HG03575 (cell line): Measurements from ENCODE around the gene RAF1.
"Not testable (repeated sequence)": the region's sequence is repeated elsewhere in the genome, so short reads cannot be mapped to it uniquely, and the experiment has no call there.

Experiments
- ATAC-seq: cut with Tn5 transposase; IDR thresholded peaks from one replicate; pipeline ENCODE4 v1.9.1; 2021; ENCODE audit not compliant: unreplicated experiment, insufficient number of reproducible peaks, low FRiP score; ENCODE audit errors: extremely low read depth

Gene RAF1

DNA sequence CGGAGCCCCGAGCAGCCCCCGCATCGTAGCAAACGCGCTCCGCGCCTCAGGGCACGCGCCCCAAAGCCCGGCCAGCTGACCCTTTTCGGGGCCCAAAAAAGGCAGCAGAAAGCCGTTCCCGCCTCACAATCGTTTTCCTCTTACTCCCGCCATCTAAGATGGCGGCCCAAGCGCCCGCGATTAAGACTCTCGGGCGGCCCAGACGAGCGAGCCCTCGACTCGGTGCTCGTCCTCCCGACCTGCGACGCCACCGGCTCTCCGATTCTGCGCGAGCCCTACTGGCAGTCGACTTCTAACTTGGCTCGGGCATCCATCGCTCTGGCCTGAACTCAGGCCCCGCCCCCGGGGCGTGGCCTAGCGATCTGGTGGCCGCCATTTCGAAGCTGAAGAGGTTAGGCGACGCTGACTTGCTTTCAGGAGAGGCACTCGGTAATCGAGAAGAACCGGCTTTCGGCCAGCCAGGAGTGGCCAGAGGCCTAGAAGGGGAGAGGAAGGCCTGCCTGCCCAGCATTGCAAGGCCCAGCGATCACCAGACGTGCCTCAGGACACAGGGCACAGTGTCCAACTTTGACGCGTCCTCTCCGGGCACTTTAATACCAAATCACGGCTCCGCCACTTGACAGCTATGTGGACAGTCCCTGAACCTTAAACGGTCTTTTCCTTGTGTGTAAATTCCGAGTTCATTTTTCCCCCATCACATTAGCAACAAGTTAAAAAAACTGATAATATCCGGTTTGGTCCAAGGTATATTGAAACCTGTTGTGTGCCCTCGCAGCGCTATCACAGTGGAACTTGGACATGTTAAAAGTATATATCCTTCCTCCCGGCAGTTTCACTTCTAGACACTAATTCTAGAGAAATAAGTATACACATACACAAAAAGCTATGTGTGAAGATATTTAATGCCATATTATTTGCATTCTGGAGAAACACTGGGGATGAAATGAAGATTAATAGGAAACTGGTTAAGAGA is at the start of gene RAF1:
RAF1 (minus strand) TSS at position 182 of the 973 bp plus-strand sequence. CDS start 45,396 bp downstream, outside the sequence.
- ATAC-seq, result peak; percentile 62

DNA sequence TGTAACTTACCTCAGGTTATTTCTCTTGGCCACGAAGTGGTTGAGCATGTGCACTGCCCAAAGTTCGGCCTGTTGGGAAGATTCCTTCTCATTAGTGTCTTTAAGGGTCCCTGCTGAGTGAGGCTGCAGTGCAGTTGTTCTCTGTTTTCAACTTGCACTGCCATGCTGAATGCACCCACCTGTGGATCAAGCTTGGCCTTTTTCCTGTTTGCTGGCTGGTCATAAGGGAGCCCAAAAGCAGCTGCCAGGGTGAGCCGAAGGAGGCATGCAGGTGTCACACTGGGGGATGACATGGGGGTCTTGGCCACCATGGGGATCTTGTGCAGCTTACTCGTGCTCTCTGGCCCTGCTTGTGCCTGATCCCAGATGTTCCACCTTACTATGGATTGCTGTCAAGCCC is 46.1 kb upstream of the RAF1 start:
- ATAC-seq, result no peak

DNA sequence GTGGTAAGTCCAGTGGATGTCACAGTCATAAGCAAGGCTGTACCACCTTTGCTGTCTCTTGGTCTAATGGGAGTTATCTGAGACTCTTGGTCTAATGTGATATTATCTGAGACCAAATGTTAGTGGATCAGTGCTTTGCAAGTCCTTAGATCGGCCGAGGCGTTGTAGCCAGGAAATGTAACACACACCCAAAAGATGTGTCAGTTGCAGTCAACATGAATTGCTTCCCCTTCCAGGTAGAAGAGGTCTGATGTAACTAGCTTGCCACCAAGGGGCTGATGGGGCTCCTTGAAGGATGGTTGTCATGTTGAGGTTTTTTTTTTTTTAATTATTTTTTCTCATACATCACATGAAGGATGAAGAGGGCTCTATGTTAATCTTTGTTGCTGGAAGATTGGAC is 45.4 kb upstream of the RAF1 start:
- ATAC-seq, result no peak

DNA sequence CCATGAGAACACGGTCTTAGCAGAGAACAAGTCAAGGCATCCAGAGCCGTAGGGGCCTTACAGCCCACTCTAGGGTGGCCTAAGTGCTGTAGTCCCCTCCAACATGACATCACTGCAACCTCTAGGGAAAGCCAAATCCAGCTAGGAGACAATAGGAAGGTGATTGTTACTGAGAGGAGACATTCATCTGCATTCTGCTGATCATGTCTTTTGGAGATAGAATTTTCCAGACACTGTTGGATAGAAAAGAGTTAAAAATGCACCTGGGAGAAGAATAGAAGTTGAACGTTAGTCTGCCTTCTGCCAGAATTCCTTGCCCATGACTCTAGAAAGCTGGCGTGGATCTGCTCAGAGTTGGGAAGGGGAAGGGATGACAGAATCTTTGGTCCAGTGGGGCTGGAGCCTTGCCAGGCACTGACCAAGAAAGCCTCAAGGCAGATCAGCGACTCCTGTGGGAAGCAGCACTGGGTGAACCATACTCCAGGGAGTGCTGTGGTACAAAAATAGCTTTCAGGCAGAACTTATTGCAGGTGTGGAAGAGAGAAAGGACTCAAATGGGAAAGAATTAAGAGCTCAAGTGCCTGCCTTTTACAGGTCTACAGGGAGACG is 44.8 kb upstream of the RAF1 start:
- no peak for ATAC-seq

DNA sequence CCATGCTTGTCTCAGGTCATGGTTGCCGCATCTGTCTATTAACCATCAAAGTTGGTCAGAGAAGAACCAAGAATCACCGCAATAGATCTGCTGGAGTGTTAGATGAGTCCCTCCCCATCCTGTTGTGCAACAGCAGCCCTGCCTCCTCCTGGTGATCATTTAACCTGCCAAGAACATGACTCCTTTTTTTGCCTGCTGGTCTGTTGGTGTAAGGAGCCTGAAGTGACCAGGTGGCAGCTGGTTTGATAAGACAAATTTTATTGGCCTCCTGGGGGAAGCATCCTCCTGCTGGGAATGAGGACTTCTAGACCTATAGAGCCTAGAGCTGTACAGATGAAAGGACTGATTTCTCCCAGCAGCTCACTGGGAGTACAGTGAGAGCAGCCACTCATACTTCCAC is 43.5 kb upstream of the RAF1 start:
- no peak for ATAC-seq

DNA sequence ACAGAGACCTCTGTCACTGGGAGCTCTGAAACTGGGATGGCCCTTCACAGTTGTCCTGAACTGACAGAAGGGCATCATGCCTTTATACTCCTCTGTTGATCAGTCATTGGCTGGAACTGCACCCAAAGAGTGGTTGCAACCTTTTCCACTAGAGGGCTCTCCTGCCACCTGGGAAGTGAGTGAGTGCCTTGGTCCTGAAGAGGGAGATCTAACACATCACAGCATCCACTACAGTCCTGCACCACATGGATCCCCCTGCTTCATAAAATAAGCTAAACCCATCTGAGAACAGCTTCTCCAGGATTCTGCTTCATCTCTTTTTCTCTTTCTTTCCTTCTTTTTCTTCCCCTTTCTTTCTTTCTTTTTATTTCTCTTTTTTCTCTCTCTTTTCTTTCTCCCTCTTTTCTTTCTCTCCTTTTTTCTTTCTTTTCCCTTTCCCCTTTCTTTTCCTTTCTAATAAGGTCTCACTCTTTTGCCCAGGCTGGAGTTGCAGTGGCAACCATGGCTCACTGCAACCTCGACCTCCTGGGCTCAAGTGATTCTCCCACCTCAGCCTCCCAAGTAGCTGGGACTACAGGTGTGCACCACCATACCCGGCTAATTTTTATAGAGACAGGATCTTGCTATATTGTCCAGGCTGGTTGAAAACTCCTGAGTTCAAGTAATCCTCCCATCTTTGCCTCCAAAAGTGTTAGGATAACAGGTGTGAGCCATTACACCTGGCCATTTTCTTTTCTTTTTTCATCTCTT is 42.8 kb upstream of the RAF1 start:
- ATAC-seq, result peak; percentile 57

DNA sequence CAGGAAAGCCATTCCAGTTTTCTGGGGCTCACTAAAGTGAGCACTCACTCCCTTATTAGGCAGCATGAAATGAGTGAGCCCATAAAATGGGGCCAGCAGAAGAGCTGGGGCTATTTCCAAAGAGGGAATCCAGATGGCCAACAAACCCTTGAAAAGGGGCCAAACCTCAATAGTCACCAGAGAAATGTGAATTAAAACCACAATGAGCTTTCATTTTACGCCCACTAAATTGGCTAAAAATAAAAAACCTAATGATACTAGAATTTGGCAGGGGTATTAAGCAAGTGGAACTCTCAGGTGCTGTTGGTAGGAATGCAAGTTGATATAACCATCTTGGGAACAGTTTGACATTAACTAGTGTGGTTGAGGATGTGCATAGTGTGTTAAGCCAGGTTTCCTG is 42.1 kb upstream of the RAF1 start:
- no peak for ATAC-seq

DNA sequence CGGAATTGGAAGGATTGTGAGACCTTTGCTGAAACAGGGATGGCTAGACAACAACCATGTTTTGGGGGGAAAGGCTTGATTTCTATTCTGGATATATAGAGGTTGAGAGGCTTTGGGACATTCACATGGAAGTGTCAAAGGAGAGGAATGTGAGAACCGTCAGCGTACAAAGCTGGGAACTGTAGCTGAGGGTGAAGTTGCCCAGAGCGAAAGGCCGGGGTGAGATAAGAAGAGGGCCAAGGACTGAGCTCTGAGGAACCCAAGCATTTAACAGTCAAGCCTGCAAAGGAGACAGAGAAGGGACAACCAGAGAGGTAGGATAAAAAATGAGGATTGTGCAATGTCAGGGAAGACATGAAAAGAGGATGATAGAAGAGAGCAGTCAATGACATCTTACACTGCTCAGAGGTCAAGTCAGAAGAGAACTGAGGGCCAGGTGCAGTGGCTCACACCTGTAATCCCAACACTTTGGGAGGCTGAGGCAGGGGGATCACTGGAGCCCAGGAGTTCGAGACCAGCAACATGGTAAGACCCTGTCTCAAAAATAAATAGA is 41.5 kb upstream of the RAF1 start:
- no peak for ATAC-seq

DNA sequence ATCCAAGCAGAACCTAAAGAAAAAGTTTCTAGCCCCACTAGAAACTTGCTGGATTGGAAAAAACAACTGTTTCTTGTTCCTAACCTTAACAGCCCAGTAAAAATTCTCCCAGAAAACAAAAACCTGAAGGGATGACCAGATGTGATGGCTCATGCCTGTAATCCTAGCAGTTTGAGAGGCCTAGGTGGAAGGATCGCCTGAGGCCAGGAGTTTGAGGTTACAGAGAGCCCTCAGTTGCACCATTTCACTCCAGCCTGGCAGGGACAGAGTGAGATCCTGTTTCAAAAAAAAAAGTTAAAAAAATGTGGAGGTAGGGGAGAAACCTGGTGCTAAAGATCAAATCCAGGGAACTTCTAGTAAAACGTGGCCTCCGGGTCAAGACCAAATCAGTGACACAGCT is 38.6 kb upstream of the RAF1 start:
- no peak for ATAC-seq

DNA sequence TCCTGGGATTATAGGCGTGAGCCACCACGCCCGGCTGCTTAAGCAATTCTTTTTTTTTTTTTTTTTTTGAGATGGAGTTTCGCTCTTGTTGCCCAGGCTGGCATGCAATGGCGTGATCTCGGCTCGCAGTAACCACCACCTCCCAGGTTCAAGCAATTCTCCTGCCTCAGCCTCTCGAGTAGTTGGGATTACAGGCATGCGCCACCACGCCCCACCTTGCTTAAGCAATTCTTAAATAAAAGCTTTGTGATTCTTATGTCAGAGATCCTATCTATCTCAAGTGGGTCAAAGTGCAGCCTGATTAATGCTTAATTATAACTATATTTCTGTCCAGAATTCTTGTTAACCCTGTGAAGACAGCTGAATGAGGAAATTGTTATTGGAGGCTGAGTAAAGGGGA is 37.7 kb upstream of the RAF1 start:
- ATAC-seq, result not testable (repeated sequence)

DNA sequence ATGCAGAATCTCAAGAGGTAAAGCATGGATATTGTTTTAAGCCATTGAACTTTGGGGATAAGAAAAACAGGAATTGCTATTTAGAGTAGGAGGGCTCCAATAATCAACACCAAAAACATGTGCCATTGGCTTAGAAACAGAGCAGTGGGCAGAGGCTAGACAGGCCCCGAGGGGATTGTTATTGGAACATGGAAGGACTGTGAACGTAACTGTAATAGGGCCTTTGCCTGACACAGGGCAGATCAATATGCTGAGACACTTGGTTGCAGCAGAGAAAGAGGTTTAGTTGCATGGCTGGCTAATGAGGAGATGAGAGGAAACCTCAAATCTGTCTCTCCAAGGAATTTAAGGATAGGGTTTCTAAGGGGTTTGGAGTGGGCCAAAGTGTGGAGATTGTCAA is 36.9 kb upstream of the RAF1 start:
- no peak for ATAC-seq

DNA sequence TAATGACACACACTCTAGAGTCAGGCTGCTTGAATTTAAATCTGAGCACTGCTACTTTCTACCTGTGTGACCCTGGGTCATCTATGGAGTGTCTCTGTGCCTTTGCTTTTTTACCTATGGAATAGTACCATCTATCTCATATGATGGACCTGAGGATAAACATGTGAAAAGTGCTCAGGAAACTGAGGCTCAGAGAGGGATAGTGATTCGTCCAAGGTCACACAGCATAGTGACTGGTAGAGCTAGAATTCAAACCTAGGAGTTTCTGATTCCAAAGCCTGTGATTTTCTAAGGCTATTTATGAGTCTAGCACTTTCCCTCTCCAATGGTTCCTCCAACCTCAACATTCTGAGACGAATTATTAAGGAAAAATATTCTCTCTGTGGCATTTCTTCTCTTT is 32.0 kb upstream of the RAF1 start:
- no peak for ATAC-seq

DNA sequence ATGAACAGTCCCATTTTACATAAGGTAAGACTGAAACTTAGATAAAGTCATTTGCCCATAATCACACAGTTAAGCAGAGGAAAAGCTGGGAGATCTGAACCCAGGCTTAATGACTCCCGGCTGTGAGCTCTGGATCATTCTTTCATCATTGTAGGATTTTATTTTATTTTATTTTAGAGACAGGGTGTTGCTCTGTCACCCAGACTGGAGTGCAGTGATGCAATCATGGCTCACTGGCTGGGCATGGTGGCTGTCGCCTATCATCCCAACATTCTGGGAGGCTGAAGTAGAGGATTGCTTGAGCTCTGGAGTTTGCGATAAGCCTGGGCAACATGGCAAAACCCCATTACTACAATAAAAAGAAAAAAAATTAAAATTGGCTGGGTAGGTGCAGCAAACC is 31.2 kb upstream of the RAF1 start:
- ATAC-seq, result no peak

DNA sequence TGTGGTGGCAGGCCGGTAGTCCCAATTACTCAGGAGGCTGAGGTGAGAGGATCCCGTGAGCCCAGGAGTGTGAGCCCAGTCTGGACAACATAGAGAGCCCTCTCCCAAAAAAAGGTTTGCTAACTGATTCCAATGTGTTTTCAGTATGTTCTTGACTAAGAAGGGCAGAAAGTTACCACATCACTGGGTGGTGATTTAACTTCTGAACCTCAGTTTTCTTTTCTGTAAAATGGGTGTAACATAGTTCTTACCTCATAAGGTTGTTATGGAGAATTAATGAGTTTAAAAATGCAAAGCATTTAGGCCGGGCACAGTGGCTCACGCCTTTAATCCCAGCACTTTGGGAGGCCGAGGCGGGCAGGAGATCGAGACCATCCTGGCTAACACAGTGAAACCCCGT is 28.5 kb upstream of the RAF1 start:
- ATAC-seq, result no peak

DNA sequence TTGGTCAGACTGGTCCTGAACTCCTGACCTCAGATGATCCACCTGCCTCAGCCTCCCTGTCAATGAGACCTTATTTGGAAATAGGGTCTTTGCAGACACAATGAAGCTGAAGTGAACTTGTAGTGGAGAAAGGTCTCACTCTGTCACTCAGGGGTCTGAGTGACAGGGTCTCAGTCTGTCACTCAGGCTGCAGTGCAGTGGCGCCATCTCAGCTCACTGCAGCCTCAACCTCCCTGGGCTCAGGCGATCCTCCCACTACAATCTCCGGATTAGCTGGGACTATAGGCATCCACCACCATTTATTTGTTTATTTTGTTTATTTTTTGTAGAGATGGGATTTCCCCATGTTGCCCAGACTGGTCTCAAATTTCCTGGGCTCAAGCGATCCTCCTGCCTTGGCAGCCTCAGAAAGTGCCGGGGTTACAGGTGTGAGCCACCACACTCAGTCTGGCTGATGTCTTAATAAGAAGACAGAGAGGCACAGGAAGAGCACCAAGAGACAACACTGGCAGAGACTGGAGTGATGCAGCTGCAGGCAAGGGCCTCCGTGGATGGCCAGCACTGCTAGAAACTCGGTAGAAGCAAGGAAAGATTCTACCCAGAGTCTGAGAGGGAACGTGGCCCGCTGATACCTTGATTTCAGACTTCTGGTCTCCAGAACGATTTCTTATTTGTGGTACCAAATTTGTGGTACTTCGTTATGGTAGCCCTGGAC is 26.2 kb upstream of the RAF1 start:
- no peak for ATAC-seq

DNA sequence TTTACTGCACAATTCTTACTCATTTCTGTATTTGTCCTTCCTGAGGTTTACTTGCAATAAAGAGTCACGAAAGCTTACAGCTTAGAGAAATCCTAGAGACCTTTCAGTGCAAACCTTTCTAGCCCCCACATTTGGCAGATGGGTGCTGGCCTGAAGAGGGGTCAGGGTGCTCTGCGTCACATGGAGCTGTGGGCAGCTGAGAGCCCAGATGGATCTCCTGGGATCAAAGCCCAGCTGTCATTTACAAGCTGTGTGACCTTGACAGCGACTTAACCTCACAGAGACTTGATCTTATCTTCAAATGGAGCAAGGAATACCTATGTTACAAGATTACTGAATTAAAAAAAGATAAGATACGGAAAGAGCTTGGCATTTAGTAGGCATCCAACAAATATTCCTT is 24.0 kb upstream of the RAF1 start:
- ATAC-seq, result no peak

DNA sequence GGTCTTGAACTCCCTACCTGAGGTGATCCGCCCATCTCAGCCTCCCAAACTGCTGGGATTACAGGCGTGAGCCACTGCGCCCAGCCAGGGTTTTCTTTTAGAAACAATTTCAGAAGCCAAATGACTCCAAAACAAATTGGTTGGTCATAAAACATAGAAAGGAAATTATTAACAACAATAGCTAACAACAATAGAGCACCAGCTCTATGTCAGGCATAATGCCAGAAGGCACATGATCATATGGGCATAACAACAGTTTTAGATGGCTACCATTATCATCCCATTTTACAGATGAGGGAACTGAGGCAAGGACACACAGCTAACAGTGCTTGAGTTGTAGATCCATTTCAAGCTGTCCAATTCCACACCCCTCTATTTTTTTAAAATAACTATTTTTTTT is 22.2 kb upstream of the RAF1 start:
- ATAC-seq, result no peak

DNA sequence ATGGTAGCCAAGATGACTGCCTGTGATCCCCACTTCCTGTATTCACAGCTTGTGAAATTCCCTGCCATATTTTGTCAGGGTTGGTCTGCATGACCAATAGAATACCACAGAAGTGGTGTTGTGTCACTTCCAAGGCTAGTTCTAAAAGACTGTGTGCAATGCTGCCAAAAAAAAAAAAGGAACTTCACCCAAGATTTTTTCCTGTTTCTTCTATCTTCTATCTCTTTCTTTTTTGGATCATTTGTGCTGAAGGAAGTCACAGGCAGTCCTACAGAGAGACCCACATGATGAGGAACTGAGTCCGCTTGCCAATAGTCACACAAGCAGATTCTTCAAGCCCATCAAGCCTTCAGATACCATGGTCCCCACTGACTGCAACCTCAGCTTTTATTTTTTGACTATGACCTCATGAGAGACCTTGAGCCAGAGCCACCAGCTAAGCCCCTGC is 18.1 kb upstream of the RAF1 start:
- no peak for ATAC-seq
